ENCODE measurements around the gene AURKAIP1. TPM values are rescaled to one million over a fixed set of nuclear protein-coding genes. Genes with fewer than 3 reads are reported as not detected.

The AURKAIP1 gene
- total and polyA plus RNA-seq, 2 of the 4 experiments (the other 2 are of a cell fraction), result 45.7 to 107 TPM

- no peak overlapping the region for H4K91ac ChIP-seq (ENCODE audit: insufficient read depth, low read depth, low read length)
- H2BK120ac ChIP-seq (ENCODE audit: low read depth, low read length), result no peak overlapping the region
- H3K9me1 ChIP-seq (ENCODE audit: insufficient read depth, low read length), result peaks cover 13% of the 10 kb centered on the region
- no peak overlapping the region for H2AFZ ChIP-seq (replicated peaks; ENCODE audit: low read length, poor library complexity)
- ATAC-seq (ENCODE audit: low read depth), result no peak
- H2AK5ac ChIP-seq (ENCODE audit: low read depth, low read length), result no peak overlapping the region
- CTCF ChIA-PET, result no interaction called here
- dilution Hi-C loops (cut with HindIII; ENCODE audit: low sequenced_read_pairs, unreplicated experiment) (no loop called here), in situ Hi-C loops (cut with MboI; ENCODE audit: low sequenced_read_pairs) (no loop called here), intact Hi-C loops (cut with micrococcal nuclease) (no loop called here)
- no peak overlapping the region for H3K4me3 ChIP-seq (ENCODE audit: insufficient read depth, low read depth, low read length)
- no peak overlapping the region for H2BK15ac ChIP-seq (ENCODE audit: low read depth, low read length)
- WGBS, 2 experiments (ENCODE audit: extremely low coverage in 2 of 2, insufficient read length in 1 of 2), result 94% methylated on average over 9 of the region's 23 CpGs; no CpG with 5 or more reads in 1 of the 2 experiments
- peaks cover 40% of the 10 kb centered on the region for H4K20me1 ChIP-seq (ENCODE audit: insufficient read depth, low read length)
- no peak overlapping the region for H3K18ac ChIP-seq (ENCODE audit: low read depth, low read length)
- H3K79me1 ChIP-seq (ENCODE audit: low read depth in 1 of 2, low read length in 2 of 2), result peaks cover 12 to 40% of the 10 kb centered on the region in 2 experiments
- DNase-seq, result no peak
- H4K5ac ChIP-seq (ENCODE audit: low read depth, low read length), result no peak overlapping the region
- no peak overlapping the region for H3K4me2 ChIP-seq (ENCODE audit: low read depth, low read length)
- H3K27ac ChIP-seq (ENCODE audit: insufficient read depth, low read length), result no peak overlapping the region
- no peak for TF ChIP-seq SMC3 (IDR thresholded peaks at IDR 0.05; ENCODE audit: low read depth, low read length)
- TF ChIP-seq FOS (IDR thresholded peaks at IDR 0.05; ENCODE audit: low read depth, low read length), result no peak
- TF ChIP-seq RFX5 (IDR thresholded peaks at IDR 0.05; ENCODE audit: low read depth, low read length), result no peak
- no peak for TF ChIP-seq MXI1 (IDR thresholded peaks at IDR 0.05; ENCODE audit: borderline replicate concordance, low read depth, low read length)
- no peak for TF ChIP-seq CEBPB (IDR thresholded peaks at IDR 0.05; ENCODE audit: low read depth, low read length)
- no peak for TF ChIP-seq CHD1 (IDR thresholded peaks at IDR 0.05; ENCODE audit: low read depth, low read length)
- TF ChIP-seq RCOR1 (IDR thresholded peaks at IDR 0.05; ENCODE audit: insufficient replicate concordance, low read length), result no peak
- TF ChIP-seq MAFK (IDR thresholded peaks at IDR 0.05; ENCODE audit: low read depth, low read length), result no peak
- no peak overlapping the region for H2AK9ac ChIP-seq (replicated peaks; ENCODE audit: low read depth, low read length, poor library complexity)
- H3K4ac ChIP-seq (ENCODE audit: low read depth, low read length), result no peak overlapping the region
- no peak overlapping the region for H3K56ac ChIP-seq (ENCODE audit: extremely low read depth, insufficient read depth, low read length)
- no TSS peak for BruUV-seq (replicated peaks)
- no peak overlapping the region for H4K8ac ChIP-seq (ENCODE audit: low read depth in 2 of 2, low read length in 2 of 2)
- no peak overlapping the region for H2BK5ac ChIP-seq (ENCODE audit: low read depth, low read length, poor library complexity, severe bottlenecking)
- no peak overlapping the region for H3K23ac ChIP-seq (ENCODE audit: low read depth, low read length)
- H3K27me3 ChIP-seq (ENCODE audit: control insufficient read depth, insufficient read depth, low read length), result no peaks in the 10 kb centered on the region
- no peak overlapping the region for H3K14ac ChIP-seq (replicated peaks; ENCODE audit: low read depth, low read length)
- peaks cover 5% of the 10 kb centered on the region for H3K4me1 ChIP-seq (ENCODE audit: control insufficient read depth, insufficient read depth, low read length)
- no peak overlapping the region for H3K9ac ChIP-seq (ENCODE audit: low read depth, low read length)
- POLR2A ChIA-PET (ENCODE audit: unreplicated experiment), result no interaction called here
- H3K36me3 ChIP-seq (ENCODE audit: control insufficient read depth, insufficient read depth, low read length), result peaks cover 43% of the 10 kb centered on the region
- H2BK20ac ChIP-seq (ENCODE audit: low read depth, low read length), result no peak overlapping the region
- no peaks in the 10 kb centered on the region for H3K9me3 ChIP-seq (ENCODE audit: control insufficient read depth, insufficient read depth, low read length)
These were observed 34.8 kb downstream of the AURKAIP1 start for GRCh38 chr1:1340185-1340584.
